Erythroblast (primary cell): ENCODE results near the gene LRP2.

Experiments used
- GATA1 ChIP-seq: IDR thresholded peaks from 2 replicates; pipeline ENCODE4 v1.6.1; 2011; ENCODE audit warnings: low read depth, mild to moderate bottlenecking, control low read depth, low read length, moderate library complexity
- POLR2A ChIP-seq: IDR thresholded peaks from 2 replicates; pipeline ENCODE4 v1.6.1; 2011; ENCODE audit warnings: mild to moderate bottlenecking, low read length

- TF ChIP-seq POLR2A (no peak), GATA1 (no peak)
Measured at GRCh38 chr2:169114056-169114455, 248.3 kb downstream of the LRP2 start.
